ENCODE data around the gene ABHD2. TPM values are rescaled to one million over a fixed set of nuclear protein-coding genes. Genes with fewer than 3 reads are reported as not detected.

The ABHD2 gene
- total RNA-seq, 1 donor from 2014 or later: 202 TPM

GRCh38 chr15:89161666-89162065 lies 73.4 kb downstream of the ABHD2 start:
- ATAC-seq (no peak), DNase-seq (no peak)
- Histone ChIP-seq H3K27me3 (ENCODE audit: low read depth) (no peaks in the 10 kb centered on the region), H3K9me3 (no peaks in the 10 kb centered on the region), H3K4me3 (no peak overlapping the region), H3K4me1 (peaks cover 28% of the 10 kb centered on the region), H3K27ac (no peak overlapping the region), H3K36me3 (peaks cover 61% of the 10 kb centered on the region)
- no peak for TF ChIP-seq CTCF (IDR thresholded peaks at IDR 0.05)
- intact Hi-C loops (cut with DNase I): no loop called here

GRCh38 chr15:89163271-89164055 lies 75.2 kb downstream of the ABHD2 start:
- peaks cover 42% of the 10 kb centered on the region for H3K4me1 ChIP-seq
- no peaks in the 10 kb centered on the region for H3K27me3 ChIP-seq (ENCODE audit: low read depth)
- H3K9me3 ChIP-seq: no peaks in the 10 kb centered on the region
- H3K4me3 ChIP-seq: no peak overlapping the region
- ATAC-seq (no peak), DNase-seq (no peak)
- H3K36me3 ChIP-seq: peaks cover 44% of the 10 kb centered on the region
- intact Hi-C loops (cut with DNase I): no loop called here
- no peak for TF ChIP-seq CTCF (IDR thresholded peaks at IDR 0.05)
- H3K27ac ChIP-seq: no peak overlapping the region

GRCh38 chr15:89164712-89165211 lies 76.5 kb downstream of the ABHD2 start:
- ATAC-seq (peak in 1 of 2 donors; percentile 23), DNase-seq (no peak)
- Histone ChIP-seq H3K27me3 (ENCODE audit: low read depth) (no peaks in the 10 kb centered on the region), H3K9me3 (no peaks in the 10 kb centered on the region), H3K36me3 (peaks cover 43% of the 10 kb centered on the region), H3K4me1 (peaks cover 42% of the 10 kb centered on the region), H3K27ac (peak overlapping the region; percentile 15), H3K4me3 (no peak overlapping the region)
- TF ChIP-seq CTCF (IDR thresholded peaks at IDR 0.05): no peak
- intact Hi-C loops (cut with DNase I): no loop called here

GRCh38 chr15:89165677-89166076 lies 77.4 kb downstream of the ABHD2 start:
- Histone ChIP-seq H3K9me3 (no peaks in the 10 kb centered on the region), H3K27ac (peak overlapping the region; percentile 33), H3K4me1 (peaks cover 42% of the 10 kb centered on the region), H3K27me3 (ENCODE audit: low read depth) (no peaks in the 10 kb centered on the region), H3K4me3 (no peak overlapping the region), H3K36me3 (peaks cover 36% of the 10 kb centered on the region)
- DNase-seq: no peak
- intact Hi-C loops (cut with DNase I): no loop called here
- ATAC-seq: no peak
- no peak for TF ChIP-seq CTCF (IDR thresholded peaks at IDR 0.05)

- Histone ChIP-seq H3K9me3 (no peaks in the 10 kb centered on the region), H3K4me1 (peaks cover 42% of the 10 kb centered on the region), H3K27me3 (ENCODE audit: low read depth) (no peaks in the 10 kb centered on the region), H3K36me3 (peaks cover 29% of the 10 kb centered on the region), H3K27ac (peak overlapping the region; percentile 33), H3K4me3 (no peak overlapping the region)
- DNase-seq: no peak
- no peak for TF ChIP-seq CTCF (IDR thresholded peaks at IDR 0.05)
- ATAC-seq: peak; percentile 72 to 80
- intact Hi-C loops (cut with DNase I): no loop called here
Observed at GRCh38 chr15:89167267-89168176, 79.3 kb downstream of the ABHD2 start.
